RPMI7951 (cell line): Measurements from ENCODE around the gene TNS2. TPM values are rescaled to one million over a fixed set of nuclear protein-coding genes. Genes with fewer than 3 reads are reported as not detected.
"Not testable (repeated sequence)": the region's sequence is repeated elsewhere in the genome, so short reads cannot be mapped to it uniquely, and the experiment has no call there.

ENCODE experiments used
- DNase-seq: peaks from one replicate; pipeline ENCODE4 v3.0.0-alpha.2; 2012; ENCODE audit warnings: low read depth
- total RNA-seq: library from RNA; depleted of rRNA; stranded (reverse); fragments of >200 nt; shearing (Covaris generic); gene quantifications from 2 replicates; pipeline ENCODE4 v1.2.3, GENCODE V29; 2014

TNS2 gene
- total RNA-seq, 1 experiment from 2014 or later: 6.1 TPM

GRCh38 chr12:53096089-53096741 is 46.4 kb downstream of the TNS2 start:
- DNase-seq: peak; percentile 39

- DNase-seq: no peak
These were observed 46.9 kb downstream of the TNS2 start for GRCh38 chr12:53096759-53097158.

- peak; percentile 32 for DNase-seq
These were observed 47.3 kb downstream of the TNS2 start for GRCh38 chr12:53097207-53097563.

- peak; percentile 59 for DNase-seq
These were observed 47.9 kb downstream of the TNS2 start, which contains the start of gene IGFBP6 for GRCh38 chr12:53097564-53098353. TSS of gene IGFBP6 (plus strand) at chr12:53097667. CDS start at chr12:53097718, 51 bp downstream.

GRCh38 chr12:53098354-53098981 is 48.6 kb downstream of the TNS2 start:
- peak; percentile 80 for DNase-seq

- DNase-seq: peak; percentile 96
These were observed 49.4 kb downstream of the TNS2 start for GRCh38 chr12:53099071-53099882.

- DNase-seq: no peak
These were observed 50.7 kb downstream of the TNS2 start for GRCh38 chr12:53100466-53101151.

- DNase-seq: no peak
These were observed 51.4 kb downstream of the TNS2 start for GRCh38 chr12:53101266-53101665.

GRCh38 chr12:53101931-53102781 is 52.3 kb downstream of the TNS2 start:
- DNase-seq: no peak

GRCh38 chr12:53102883-53103807 is 53.3 kb downstream of the TNS2 start, which contains the start of gene SOAT2:
TSS of gene SOAT2 (plus strand) at chr12:53103486. CDS start at chr12:53103578, 92 bp downstream.
- DNase-seq: no peak

GRCh38 chr12:53103860-53104305 is 54.0 kb downstream of the TNS2 start:
- no peak for DNase-seq

GRCh38 chr12:53105256-53105655 is 55.4 kb downstream of the TNS2 start:
- no peak for DNase-seq

GRCh38 chr12:53105712-53106439 is 56.0 kb downstream of the TNS2 start:
- DNase-seq: no peak

GRCh38 chr12:53107122-53107521 is 57.3 kb downstream of the TNS2 start:
- no peak for DNase-seq

- DNase-seq: not testable (repeated sequence)
These were observed 62.6 kb downstream of the TNS2 start for GRCh38 chr12:53112431-53112830.

- no peak for DNase-seq
These were observed 63.4 kb downstream of the TNS2 start for GRCh38 chr12:53113136-53113705.

- DNase-seq: no peak
These were observed 64.1 kb downstream of the TNS2 start for GRCh38 chr12:53113951-53114350.
